ENCODE data around the gene ACSM6. TPM values are rescaled to one million over a fixed set of nuclear protein-coding genes. Genes with fewer than 3 reads are reported as not detected.

ACSM6 gene
- total RNA-seq, 4 donors from 2014 or later: not detected

DNA sequence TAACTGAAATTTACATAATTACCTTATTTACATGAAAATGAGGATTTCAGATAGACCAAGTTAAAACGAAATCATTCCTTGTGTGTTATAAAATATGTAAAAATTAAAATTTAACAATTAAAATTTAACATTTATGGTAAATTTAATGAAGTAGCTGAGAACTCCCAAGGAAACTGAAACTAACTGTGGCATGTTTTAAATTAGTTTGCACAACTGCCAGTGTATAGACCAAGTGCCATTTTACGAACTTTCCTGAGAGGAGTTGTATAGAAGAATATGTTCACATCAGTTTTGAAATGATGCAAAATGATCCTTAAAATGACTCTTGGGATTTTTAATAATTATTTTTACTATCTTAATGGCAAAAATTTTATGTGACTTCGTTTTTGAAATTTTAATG, 73.2 kb downstream of the ACSM6 start:
- TF ChIP-seq, protein P1, sequence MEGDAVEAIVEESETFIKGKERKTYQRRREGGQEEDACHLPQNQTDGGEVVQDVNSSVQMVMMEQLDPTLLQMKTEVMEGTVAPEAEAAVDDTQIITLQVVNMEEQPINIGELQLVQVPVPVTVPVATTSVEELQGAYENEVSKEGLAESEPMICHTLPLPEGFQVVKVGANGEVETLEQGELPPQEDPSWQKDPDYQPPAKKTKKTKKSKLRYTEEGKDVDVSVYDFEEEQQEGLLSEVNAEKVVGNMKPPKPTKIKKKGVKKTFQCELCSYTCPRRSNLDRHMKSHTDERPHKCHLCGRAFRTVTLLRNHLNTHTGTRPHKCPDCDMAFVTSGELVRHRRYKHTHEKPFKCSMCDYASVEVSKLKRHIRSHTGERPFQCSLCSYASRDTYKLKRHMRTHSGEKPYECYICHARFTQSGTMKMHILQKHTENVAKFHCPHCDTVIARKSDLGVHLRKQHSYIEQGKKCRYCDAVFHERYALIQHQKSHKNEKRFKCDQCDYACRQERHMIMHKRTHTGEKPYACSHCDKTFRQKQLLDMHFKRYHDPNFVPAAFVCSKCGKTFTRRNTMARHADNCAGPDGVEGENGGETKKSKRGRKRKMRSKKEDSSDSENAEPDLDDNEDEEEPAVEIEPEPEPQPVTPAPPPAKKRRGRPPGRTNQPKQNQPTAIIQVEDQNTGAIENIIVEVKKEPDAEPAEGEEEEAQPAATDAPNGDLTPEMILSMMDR (IDR thresholded peaks at IDR 0.05; ENCODE audit: low read depth): no peak

DNA sequence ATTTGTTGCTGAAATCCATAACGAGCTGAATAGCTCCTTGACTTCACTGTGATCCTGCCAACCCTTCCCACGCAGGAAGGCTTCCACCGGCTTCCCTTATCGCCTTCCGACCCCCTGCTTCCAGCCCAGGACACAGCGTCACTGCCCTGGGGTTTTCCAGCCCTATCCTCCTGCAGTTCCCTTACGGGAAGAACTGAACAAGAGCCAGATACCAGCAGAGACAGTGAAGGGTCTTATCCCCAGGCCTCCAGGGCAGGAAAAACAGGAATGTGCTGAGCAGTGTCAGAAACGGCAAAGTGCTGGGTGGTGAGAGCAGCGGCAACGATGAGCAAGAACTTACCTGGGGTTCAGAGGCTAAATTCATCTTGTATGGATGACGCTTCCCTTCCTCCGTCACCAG, 74.4 kb downstream of the ACSM6 start:
- TF ChIP-seq, protein P1 (IDR thresholded peaks at IDR 0.05; ENCODE audit: low read depth): no peak

DNA sequence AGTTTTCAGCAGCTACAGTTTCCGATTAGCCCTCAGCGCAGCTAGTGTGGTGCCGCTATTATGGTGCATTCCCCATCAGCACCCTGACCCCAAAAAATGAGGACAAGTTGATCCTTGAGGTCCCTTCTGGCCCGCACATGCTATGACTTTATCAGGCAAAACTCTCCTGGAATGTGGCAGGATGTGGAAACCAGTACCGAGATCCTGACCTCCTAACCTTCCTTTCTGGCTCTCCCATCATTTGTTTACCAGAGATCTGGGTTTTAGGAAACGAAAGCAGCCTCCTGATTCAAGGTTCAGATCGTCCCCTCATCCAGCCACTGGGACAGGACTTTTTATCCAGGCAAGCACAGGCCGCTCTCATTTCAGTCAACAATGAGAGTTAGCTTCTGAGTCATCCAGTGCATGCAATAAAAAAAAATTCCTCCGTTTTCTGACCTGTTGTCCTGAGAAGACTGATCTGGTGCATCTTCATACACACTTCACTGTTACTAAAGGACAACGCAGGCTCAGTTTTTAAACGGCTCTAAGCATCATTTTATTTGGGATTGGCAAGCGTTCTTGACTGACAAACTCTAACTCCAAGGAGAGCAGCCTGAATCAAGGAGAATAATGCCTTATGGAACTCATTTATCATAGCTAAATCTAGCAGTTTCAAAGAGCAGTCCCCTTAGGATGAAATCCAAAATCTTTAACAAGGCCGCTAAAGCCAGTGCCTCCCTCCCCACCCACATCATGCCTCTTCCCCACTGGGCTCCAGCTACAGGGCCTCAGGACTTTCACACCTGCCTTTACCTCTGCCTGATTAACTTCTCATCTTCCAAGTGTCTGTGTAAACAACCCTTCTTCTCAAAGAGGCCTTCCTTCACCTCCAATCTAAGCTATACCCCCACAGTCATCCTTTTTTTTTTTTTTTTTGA, 79.6 kb downstream of the ACSM6 start:
- TF ChIP-seq, protein P1 (IDR thresholded peaks at IDR 0.05; ENCODE audit: low read depth): no peak

DNA sequence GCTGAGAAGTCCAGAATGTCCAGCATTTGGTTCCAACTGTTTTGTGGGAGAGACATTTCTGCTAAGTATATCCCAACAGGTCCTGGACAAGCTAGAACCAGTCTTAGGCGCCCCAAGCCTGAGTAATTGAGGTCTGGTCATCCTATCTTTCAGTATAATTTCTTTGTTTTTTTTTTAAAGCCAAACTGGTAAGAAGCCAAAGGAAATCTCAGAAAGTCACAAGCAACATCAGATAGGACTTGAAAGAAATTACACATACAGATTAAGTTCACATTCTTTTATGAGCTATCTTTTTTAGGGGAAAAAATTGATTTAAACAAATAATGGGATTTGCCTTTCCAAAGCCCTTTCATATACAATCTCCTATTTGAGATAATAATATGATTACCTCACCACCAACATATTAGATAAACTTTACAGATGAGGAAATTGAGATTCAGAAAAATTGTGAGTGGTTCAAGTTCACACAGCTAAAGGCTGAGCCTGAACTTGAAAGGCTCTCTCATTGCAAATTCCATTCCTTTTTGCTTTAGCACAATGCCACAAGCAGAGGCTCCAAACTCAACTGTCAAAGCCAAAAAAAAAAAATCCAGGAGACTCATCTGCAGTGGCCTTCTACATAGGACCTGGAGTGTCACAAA, 81.8 kb downstream of the ACSM6 start:
- TF ChIP-seq, protein P1 (IDR thresholded peaks at IDR 0.05; ENCODE audit: low read depth): no peak

DNA sequence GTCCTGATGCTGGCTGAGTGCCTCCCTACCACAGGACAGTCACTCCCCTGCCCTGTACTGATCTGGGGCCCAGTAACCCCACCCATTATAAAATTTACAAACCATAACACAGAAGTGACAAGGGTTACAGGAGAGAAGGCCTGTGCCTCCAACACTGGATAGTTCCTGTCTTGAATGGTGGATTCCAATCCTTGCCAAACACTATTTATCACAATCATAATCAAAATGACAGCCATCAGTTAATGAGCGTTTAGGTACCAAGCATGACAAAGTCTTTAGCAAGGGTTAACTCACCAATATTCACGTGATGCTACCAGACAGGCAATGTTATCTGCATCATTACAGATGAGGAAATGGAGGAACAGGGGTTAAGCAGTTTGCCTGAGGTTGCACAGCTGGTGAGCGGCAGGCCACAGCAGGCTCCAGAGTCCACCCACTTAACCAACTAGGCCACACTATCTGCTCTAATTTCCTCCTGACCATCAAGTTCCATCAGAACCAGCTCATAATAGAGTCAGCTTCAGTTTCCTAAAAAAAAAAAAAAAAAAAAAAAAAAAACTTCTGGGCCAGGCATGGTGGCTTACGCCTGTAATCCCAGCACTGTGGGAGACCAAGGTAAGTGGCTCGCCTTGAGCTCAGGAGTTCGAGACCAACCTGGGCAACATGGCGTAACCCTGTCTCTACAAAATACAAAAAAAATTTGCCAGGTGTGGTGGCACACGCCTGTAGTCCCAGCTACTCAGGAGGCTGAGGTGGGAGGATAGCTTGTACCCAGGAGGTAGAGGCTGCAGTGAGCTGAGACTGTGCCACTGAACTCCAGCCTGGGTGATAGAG, 82.5 kb downstream of the ACSM6 start:
- TF ChIP-seq, protein P1 (IDR thresholded peaks at IDR 0.05; ENCODE audit: low read depth): no peak

DNA sequence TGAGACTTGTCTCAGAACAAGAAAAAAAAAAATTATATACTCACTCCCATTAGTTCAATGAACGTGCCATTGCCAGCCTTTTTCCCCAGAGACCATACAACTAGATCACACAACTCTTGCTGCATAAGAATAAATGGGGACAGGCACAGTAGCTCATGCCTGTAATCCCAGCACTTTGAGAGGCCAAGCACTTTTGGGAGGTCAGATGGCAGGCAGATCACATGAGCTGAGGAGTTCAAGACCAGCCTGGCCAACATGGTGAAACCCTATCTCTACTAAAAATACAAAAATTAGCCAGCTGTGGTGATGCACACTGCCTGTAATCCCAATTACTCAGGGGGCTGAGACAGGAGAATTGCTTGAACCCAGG, 83.1 kb downstream of the ACSM6 start:
- TF ChIP-seq, protein P1 (IDR thresholded peaks at IDR 0.05; ENCODE audit: low read depth): no peak

DNA sequence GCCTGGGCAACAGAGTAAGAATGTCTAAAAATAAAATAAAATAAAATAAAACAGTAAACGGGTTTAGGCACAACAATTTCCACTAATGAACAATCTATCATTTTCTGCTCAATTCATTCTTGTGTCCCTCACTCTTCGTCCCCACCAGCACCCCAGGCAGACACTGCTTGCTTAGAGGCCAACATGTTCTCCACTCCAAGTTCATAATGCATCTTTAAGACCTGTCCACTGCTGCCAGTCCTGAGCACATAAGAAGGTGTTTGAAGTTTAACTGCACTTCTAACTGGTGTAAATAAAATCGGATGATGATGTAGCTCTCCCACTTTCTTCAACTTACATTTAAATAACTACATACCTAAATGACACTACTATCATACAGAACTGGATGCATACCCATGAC, 83.6 kb downstream of the ACSM6 start:
- TF ChIP-seq, protein P1 (IDR thresholded peaks at IDR 0.05; ENCODE audit: low read depth): no peak

Data from subcutaneous adipose tissue (tissue), 4 donors.